GM12801 (cell line): Measurements from ENCODE around the gene PSORS1C1.

ENCODE experiments used
- CTCF ChIP-seq: IDR thresholded peaks from one replicate; pipeline ENCODE4 v1.5.1; 2011; ENCODE audit warnings: control low read depth; ENCODE audit not compliant: insufficient read length; ENCODE audit errors: extremely low read depth

The PSORS1C1 gene

GRCh38 chr6:31144296-31144969 is 29.8 kb downstream of the PSORS1C1 start:
- no peak for TF ChIP-seq CTCF

- no peak for TF ChIP-seq CTCF
These were observed 30.4 kb downstream of the PSORS1C1 start for GRCh38 chr6:31144970-31145340.

GRCh38 chr6:31145386-31145785 is 30.8 kb downstream of the PSORS1C1 start:
- TF ChIP-seq CTCF: no peak

- TF ChIP-seq CTCF: no peak
These were observed 35.3 kb downstream of the PSORS1C1 start for GRCh38 chr6:31149827-31150447.

- no peak for TF ChIP-seq CTCF
These were observed 38.2 kb downstream of the PSORS1C1 start for GRCh38 chr6:31152781-31153180.

GRCh38 chr6:31154436-31154835 is 39.8 kb downstream of the PSORS1C1 start:
- no peak for TF ChIP-seq CTCF

GRCh38 chr6:31156641-31157040 is 42.0 kb downstream of the PSORS1C1 start:
- TF ChIP-seq CTCF: no peak
